Gastrocnemius medialis (tissue), 4 donors: ENCODE data around the gene ANTXR2.
"Not testable (repeated sequence)": the region's sequence is repeated elsewhere in the genome, so short reads cannot be mapped to it uniquely, and the experiment has no call there.

Experiments
- CTCF ChIP-seq, 5 experiments: fragments of 450-650 bp in 3 of 5; fragments of 200-600 bp in 2 of 5; sonication (generic) in 2 of 5; IDR thresholded peaks in 4 of 5; conservative IDR thresholded peaks in 1 of 5; 1 replicate in 4 of 5; 2 replicates in 1 of 5; pipeline ENCODE4 v1.5.1; 2016 to 2019; ENCODE audit warnings: antibody characterized with exemption in 5 of 5, mild to moderate bottlenecking in 3 of 5, moderate library complexity in 3 of 5
- POLR2A ChIP-seq, 2 donors: fragments of 450-650 bp; IDR thresholded peaks; one replicate each; pipeline ENCODE4 v1.6.1; 2017; ENCODE audit warnings: antibody characterized with exemption in 2 of 2, mild to moderate bottlenecking in 2 of 2, moderate library complexity in 2 of 2

GRCh38 chr4:80121815-80122214, 48.8 kb upstream of the ANTXR2 start:
- not testable (repeated sequence) for TF ChIP-seq CTCF (IDR thresholded peaks at IDR 0.05 in 4 of 5, conservative IDR thresholded peaks at IDR 0.05 in 1 of 5); POLR2A (IDR thresholded peaks at IDR 0.05)
